ENCODE results near the gene IDH2.
"Not testable (repeated sequence)": the region's sequence is repeated elsewhere in the genome, so short reads cannot be mapped to it uniquely, and the experiment has no call there.

The IDH2 gene

DNA sequence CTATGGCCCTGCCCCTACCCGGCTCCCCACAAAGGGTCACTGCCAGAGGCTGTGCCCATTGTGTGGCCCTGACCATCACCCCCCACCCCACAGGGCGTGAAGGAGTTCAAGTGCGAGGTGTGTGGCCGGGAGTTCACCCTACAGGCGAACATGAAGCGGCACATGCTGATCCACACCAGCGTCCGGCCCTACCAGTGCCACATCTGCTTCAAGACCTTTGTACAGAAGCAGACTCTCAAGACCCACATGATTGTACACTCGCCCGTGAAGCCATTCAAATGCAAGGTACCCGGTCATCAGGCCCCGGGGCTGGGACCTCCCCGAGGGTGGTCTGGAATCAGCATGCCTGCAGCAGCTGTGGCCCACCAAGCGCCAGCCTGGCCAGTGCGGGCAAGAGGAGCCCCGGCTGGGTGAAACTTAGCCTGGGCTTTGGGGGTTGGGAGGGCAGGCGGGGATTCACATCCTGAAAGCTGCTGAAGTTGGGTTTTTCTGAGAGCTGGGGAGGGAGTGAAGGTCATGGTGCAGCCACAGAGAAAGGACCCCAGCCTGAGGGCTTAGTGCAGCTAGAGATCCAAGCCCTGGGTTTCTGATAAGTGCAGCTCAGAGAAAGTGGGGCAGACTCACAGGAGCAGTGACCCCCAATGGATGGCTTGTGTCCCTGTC is 29.2 kb downstream of the IDH2 start:
- no peaks in the 10 kb centered on the region for H3K27me3 Mint-ChIP-seq
- peaks cover 30% of the 10 kb centered on the region for H3K4me1 Mint-ChIP-seq (ENCODE audit: low read depth)
- intact Hi-C loops (cut with micrococcal nuclease) = loop anchor here (5.0 kb wide), 3 partner anchors 36 to 176 kb away; partner anchors contain the start of gene ARPIN
- H3K9me3 Mint-ChIP-seq = no peaks in the 10 kb centered on the region
- H3K36me3 Mint-ChIP-seq (ENCODE audit: low read depth) = peaks cover 96% of the 10 kb centered on the region
- peak overlapping the region; percentile 40 for H3K27ac Mint-ChIP-seq
- no peak overlapping the region for H3K4me3 Mint-ChIP-seq

DNA sequence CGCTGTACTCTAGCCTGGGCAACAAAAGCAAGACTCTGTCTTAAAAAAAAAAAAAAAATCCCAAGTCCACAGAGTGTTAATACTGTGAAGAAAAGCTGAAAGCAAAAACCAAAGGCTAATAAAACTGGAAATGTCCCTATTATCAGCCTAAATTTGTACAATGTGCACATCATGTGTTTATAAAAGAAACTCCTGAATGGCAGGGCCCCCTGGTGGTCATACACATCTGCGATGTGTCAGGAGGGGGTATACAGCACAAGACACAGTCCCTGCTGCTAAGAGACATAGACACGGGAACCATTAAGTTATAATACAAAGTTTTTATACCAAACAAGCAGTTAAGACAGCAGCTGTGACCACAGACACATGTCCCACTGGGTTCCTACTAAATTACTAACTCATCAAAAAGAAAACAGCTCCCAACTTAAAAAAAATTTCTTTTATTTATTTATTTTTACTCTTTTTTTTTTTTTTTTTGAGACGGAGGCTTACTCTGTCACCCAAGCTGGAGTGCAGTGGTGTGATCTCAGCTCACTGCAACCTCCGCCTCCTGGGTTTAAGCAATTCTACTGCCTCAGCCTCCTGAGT is 31.0 kb downstream of the IDH2 start:
- Mint-ChIP-seq H3K4me1 (ENCODE audit: low read depth) (peaks cover 41% of the 10 kb centered on the region), H3K27ac (peak overlapping the region; percentile 76)
- intact Hi-C loops (cut with micrococcal nuclease) = loop anchor here (2.0 to 5.0 kb wide), 4 partner anchors 34 to 174 kb away; partner anchors contain the start of gene ARPIN

DNA sequence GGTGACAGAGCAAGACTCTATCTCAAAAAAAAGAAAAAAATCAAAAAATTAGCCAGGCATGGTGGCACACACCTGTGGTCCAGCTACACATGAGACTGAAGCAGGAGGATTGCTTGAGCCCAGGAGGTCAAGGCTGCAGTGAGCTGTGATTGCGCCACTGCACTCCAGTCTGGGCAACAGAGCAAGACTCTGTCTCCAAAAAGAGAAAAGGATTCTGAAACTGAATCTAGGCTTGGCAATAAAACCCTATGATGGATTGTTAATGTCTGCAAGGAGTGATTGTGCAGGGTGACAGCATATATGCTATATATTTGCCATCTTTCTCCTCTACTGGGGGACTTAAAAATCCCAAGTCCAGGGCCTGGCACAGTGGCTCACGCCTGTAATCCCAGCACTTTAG is 31.6 kb downstream of the IDH2 start:
- H3K27ac Mint-ChIP-seq = peak overlapping the region; percentile 76
- intact Hi-C loops (cut with micrococcal nuclease) = loop anchor here (2.0 to 5.0 kb wide), 4 partner anchors 33 to 173 kb away; partner anchors contain the start of gene ARPIN
- H3K9me3 Mint-ChIP-seq, H3K27me3 Mint-ChIP-seq, H3K4me3 Mint-ChIP-seq: not testable (repeated sequence)
- peaks cover 45% of the 10 kb centered on the region for H3K4me1 Mint-ChIP-seq (ENCODE audit: low read depth)
- H3K36me3 Mint-ChIP-seq (ENCODE audit: low read depth) = peaks cover 90% of the 10 kb centered on the region

More for the DNA sequence above, 31.0 kb downstream of the IDH2 start:
- H3K27me3 Mint-ChIP-seq = no peaks in the 10 kb centered on the region
- peak overlapping the region; percentile 13 for H3K4me3 Mint-ChIP-seq
- H3K36me3 Mint-ChIP-seq (ENCODE audit: low read depth) = peaks cover 95% of the 10 kb centered on the region
- H3K9me3 Mint-ChIP-seq = no peaks in the 10 kb centered on the region

DNA sequence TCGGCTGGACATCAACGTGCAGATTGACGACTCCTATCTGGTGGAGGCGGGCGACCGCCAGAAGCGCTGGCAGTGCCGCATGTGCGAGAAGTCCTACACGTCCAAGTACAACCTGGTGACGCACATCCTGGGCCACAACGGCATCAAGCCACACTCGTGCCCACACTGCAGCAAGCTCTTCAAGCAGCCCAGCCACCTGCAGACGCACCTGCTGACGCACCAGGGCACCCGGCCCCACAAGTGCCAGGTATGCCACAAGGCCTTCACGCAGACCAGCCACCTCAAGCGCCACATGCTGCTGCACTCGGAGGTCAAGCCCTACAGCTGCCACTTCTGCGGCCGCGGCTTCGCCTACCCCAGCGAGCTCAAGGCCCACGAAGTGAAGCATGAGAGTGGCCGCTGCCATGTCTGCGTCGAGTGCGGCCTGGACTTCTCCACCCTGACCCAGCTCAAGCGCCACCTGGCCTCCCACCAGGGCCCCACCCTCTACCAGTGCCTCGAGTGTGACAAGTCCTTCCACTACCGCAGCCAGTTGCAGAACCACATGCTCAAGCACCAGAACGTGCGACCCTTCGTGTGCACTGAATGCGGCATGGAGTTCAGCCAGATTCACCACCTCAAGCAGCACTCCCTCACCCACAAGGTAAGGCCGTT is 34.2 kb downstream of the IDH2 start:
- no peaks in the 10 kb centered on the region for H3K9me3 Mint-ChIP-seq
- peak overlapping the region; percentile 80 for H3K27ac Mint-ChIP-seq
- peaks cover 71% of the 10 kb centered on the region for H3K4me1 Mint-ChIP-seq (ENCODE audit: low read depth)
- intact Hi-C loops (cut with micrococcal nuclease) = no loop called here
- H3K36me3 Mint-ChIP-seq (ENCODE audit: low read depth) = peaks cover 71% of the 10 kb centered on the region
- H3K4me3 Mint-ChIP-seq = no peak overlapping the region
- H3K27me3 Mint-ChIP-seq = no peaks in the 10 kb centered on the region

DNA sequence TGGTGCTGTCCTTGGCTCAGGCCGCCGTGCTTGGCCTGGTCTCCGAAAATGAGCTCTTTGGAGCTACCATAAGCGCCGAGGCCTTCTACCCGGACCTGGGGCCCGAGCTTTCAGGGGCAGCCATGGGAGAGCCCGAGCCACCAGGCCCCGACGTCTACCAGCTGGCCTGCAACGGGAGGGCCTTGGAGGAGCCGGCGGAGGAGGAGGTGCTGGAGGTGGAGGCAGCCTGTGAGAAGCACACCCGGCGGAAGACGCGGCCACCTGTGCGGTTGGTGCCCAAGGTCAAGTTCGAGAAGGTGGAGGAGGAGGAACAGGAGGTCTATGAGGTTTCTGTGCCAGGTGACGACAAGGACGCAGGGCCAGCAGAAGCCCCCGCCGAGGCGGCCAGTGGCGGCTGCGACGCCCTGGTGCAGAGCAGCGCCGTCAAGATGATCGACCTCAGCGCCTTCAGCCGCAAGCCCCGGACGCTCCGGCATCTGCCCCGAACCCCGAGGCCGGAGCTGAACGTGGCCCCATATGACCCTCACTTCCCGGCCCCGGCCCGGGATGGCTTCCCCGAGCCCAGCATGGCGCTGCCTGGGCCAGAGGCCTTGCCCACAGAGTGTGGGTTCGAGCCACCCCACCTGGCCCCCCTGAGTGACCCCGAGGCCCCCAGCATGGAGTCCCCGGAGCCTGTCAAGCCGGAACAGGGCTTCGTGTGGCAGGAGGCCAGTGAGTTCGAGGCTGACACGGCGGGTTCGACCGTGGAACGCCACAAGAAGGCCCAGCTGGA is 34.9 kb downstream of the IDH2 start:
- no peaks in the 10 kb centered on the region for H3K27me3 Mint-ChIP-seq
- peaks cover 65% of the 10 kb centered on the region for H3K36me3 Mint-ChIP-seq (ENCODE audit: low read depth)
- peaks cover 78% of the 10 kb centered on the region for H3K4me1 Mint-ChIP-seq (ENCODE audit: low read depth)
- no peaks in the 10 kb centered on the region for H3K9me3 Mint-ChIP-seq
- intact Hi-C loops (cut with micrococcal nuclease) = no loop called here
- H3K27ac Mint-ChIP-seq = peak overlapping the region; percentile 80
- H3K4me3 Mint-ChIP-seq = no peak overlapping the region

DNA sequence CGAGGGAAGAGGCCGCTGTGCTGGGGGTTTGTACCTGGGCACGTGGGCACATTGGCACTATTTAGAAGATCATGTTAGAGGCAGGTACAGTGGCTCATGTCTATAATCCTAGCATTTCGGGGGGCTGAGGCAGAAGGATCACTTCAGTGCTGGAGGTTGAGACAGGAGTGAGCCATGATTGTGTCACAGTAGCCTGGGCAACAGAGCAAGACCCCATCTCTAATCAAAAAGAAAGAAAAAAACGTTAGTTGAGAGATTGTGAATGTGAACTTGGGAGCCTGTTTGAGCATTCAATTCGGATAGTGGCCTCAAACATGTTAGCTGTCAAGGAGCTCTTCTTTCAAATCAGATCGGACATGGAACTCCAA is 36.6 kb downstream of the IDH2 start:
- Mint-ChIP-seq H3K9me3 (no peaks in the 10 kb centered on the region), H3K36me3 (ENCODE audit: low read depth) (peaks cover 66% of the 10 kb centered on the region), H3K27ac (peak overlapping the region; percentile 93), H3K4me3 (peak overlapping the region; percentile 60), H3K27me3 (no peaks in the 10 kb centered on the region), H3K4me1 (ENCODE audit: low read depth) (peaks cover 88% of the 10 kb centered on the region)
- intact Hi-C loops (cut with micrococcal nuclease) = no loop called here

DNA sequence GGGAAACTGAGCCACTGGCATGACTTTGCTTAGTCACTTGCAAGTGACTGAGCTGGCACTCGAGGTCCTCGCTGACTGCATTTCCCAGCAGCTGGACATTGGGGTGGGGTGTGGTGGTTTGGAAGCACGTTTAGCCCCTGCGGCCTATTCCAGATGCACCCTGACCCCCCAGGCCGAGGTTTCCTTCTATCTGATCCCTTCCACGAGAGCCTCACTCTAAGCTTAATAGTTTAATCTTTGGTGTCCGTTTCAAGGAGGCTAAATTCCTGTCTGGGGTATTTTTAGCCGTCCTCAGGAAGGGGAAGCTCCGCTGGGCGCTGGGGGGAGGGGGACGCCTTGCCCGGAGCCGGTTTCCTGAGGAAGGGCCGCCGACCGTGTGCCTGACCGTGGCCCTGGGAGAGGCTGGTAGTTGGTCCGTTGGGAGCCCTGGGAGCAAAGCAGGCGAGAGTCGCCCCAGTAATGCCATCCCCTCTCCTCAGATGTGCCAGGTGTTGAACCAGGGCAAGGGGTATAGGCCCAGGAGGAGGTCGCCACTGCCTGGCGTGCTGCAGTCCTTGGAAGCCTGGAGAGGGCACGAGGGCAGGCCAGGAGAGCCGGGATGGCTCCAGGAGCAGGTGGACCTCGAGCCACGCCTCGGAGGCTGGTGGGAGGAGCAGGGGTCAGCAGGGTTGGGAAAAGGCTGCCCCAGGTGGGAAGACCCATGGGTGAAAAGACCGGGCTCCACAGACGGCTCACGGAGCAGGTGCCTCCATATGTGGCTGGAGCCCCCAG is 37.2 kb downstream of the IDH2 start:
- Mint-ChIP-seq H3K9me3 (no peaks in the 10 kb centered on the region), H3K4me1 (ENCODE audit: low read depth) (peaks cover 86% of the 10 kb centered on the region), H3K27me3 (no peaks in the 10 kb centered on the region), H3K27ac (peak overlapping the region; percentile 93), H3K4me3 (peak overlapping the region; percentile 60), H3K36me3 (ENCODE audit: low read depth) (peaks cover 62% of the 10 kb centered on the region)
- intact Hi-C loops (cut with micrococcal nuclease) = no loop called here

DNA sequence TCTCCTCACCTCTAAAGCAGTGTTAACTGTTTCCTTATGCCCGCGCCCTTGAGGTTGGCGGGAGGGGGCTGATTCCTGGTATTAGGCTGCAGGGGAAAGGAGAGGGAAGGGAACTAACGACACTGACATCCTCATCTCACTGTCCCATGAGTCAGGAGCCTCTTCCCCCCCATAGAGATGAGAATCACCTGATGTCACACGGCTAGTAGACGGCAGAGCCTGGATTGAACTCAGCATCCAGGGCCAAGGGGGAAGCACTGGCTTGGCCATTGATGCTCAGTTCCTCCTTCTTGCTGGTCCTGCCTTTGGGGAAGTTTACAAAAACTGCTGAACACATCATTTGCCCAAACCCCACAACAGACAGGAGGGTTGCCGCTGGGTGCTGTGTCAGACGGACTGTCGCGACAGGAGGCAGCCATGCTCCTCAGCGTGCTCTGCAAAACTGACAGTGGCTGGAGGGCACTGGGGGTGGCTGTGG is 38.5 kb downstream of the IDH2 start:
- intact Hi-C loops (cut with micrococcal nuclease) = no loop called here
- Mint-ChIP-seq H3K4me1 (ENCODE audit: low read depth) (peaks cover 86% of the 10 kb centered on the region), H3K4me3 (peak overlapping the region; percentile 34), H3K27me3 (no peaks in the 10 kb centered on the region), H3K9me3 (no peaks in the 10 kb centered on the region), H3K27ac (peak overlapping the region; percentile 93), H3K36me3 (ENCODE audit: low read depth) (peaks cover 49% of the 10 kb centered on the region)

DNA sequence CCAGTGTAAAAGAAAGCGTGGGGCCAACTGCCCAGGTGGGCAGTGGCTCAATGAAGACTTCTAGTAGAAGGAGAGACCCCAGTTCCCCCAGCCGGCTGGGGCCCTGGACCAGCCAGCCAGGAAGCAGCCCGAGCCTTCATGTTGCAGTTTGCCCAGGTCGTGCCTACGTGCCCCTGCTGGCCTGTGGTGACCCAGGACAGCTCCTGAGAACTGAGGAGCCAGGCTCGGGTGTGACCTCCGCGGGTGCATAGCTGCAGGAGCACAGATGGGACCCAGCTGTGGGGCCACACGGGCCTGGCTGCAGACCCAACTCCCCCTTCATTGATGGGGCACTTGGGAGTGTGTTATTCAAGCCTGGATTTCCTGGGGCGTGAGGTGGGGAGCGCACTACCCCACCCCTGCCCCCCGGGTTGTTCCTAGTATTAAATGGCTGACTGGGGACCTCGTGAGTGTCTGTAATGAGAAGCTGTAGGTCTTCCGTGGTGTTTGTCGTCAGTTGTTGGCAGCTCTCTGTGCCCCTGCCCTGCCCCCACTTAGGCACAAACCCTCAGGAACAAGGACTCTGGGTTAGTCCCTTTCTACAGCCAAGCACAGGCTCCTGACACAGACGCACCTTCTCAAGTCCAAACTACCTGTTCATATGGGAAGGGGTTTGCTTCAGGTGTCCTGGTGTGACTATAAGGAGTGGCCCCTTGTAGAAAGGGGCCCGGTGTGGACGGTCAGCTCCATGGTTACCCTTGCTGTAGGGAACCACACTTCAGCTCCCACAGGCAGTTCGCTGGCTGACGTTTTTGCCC is 39.1 kb downstream of the IDH2 start:
- no peaks in the 10 kb centered on the region for H3K27me3 Mint-ChIP-seq
- H3K9me3 Mint-ChIP-seq = no peaks in the 10 kb centered on the region
- H3K4me3 Mint-ChIP-seq = peak overlapping the region; percentile 34
- H3K27ac Mint-ChIP-seq = peak overlapping the region; percentile 93
- H3K4me1 Mint-ChIP-seq (ENCODE audit: low read depth) = peaks cover 87% of the 10 kb centered on the region
- H3K36me3 Mint-ChIP-seq (ENCODE audit: low read depth) = peaks cover 43% of the 10 kb centered on the region
- intact Hi-C loops (cut with micrococcal nuclease) = no loop called here

DNA sequence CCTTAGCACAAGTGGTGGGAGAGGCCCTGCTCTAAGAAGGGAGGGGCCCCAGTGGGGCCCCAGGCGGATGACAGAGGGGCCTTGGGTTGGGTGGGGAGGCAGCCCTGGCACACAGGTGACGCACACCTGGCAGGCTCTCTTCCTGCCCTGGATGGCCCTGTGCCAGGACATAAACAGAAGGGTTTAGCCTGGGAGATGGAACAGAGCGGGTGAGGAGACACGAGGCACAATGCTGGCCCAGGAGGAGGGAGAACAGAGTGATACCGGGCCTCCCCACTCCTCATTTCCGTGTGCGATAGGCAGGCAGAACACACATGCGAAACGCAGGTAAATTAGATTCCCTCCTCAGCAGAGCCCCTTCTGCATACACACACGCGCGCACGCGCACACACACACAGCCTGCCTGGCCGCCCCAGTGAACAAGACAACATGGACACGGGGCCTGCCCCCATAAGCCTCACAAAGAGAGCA is 39.8 kb downstream of the IDH2 start:
- Mint-ChIP-seq H3K4me1 (ENCODE audit: low read depth) (peaks cover 91% of the 10 kb centered on the region), H3K27me3 (no peaks in the 10 kb centered on the region), H3K9me3 (no peaks in the 10 kb centered on the region), H3K4me3 (no peak overlapping the region), H3K27ac (peak overlapping the region; percentile 93), H3K36me3 (ENCODE audit: low read depth) (peaks cover 36% of the 10 kb centered on the region)
- intact Hi-C loops (cut with micrococcal nuclease) = no loop called here

DNA sequence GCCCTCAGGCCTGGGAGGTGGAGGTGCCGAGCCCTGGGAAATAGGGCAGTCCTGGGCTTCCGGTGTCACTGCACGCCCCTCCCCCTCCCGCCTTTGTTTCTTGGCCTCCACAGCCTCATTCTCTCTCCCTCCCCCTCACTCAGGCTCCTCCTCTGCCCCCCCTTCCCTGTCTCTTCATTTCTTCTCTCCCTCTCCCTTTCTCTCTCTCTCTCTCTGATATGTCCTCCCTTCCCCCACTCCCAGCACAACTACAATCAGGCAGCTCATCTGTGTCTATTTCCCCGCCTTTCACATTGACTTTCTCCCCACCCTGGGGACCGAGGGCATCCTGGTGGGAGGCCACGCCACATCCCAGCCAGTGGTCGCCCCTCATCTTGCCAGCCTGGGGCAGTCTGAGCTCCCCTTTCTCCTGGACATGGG is 40.2 kb downstream of the IDH2 start:
- intact Hi-C loops (cut with micrococcal nuclease) = no loop called here
- no peaks in the 10 kb centered on the region for H3K27me3 Mint-ChIP-seq
- peaks cover 35% of the 10 kb centered on the region for H3K36me3 Mint-ChIP-seq (ENCODE audit: low read depth)
- peak overlapping the region; percentile 93 for H3K27ac Mint-ChIP-seq
- H3K4me3 Mint-ChIP-seq = no peak overlapping the region
- peaks cover 91% of the 10 kb centered on the region for H3K4me1 Mint-ChIP-seq (ENCODE audit: low read depth)
- H3K9me3 Mint-ChIP-seq = no peaks in the 10 kb centered on the region

DNA sequence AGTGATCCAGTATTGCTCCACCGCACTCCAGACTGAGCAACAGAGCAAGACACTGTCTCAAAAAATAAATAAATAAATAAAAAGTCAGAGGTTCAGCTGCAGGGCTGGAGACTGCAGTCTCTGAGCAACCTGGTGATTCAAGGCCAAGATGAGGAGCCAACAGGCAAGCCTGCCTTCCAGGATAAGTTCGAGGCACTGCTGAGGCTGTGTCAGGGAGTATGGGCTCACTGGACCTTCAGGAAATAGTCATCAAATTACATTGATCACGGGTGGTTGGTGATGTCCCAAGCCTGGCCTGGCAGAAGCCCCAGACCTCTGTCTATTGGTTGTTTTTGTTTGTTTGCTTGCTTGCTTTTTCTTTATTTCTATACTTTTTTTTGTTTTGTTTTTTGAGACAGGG is 41.5 kb downstream of the IDH2 start:
- no peaks in the 10 kb centered on the region for H3K9me3 Mint-ChIP-seq
- H3K4me3 Mint-ChIP-seq = no peak overlapping the region
- intact Hi-C loops (cut with micrococcal nuclease) = no loop called here
- peak overlapping the region; percentile 93 for H3K27ac Mint-ChIP-seq
- no peaks in the 10 kb centered on the region for H3K27me3 Mint-ChIP-seq
- H3K4me1 Mint-ChIP-seq (ENCODE audit: low read depth) = peaks cover 86% of the 10 kb centered on the region
- H3K36me3 Mint-ChIP-seq (ENCODE audit: low read depth) = peaks cover 39% of the 10 kb centered on the region

Data from dendritic cell treated with granulocyte-macrophage colony-stimulating factor and Interleukin-4, amounts not matched to agents 40 ng/mL and 50 ng/mL, for 4 days (primary cell).